HG02973 (cell line): ENCODE data around the gene FAM234B.

Source experiments
- ATAC-seq: cut with Tn5 transposase; IDR thresholded peaks from one replicate; pipeline ENCODE4 v1.9.1; 2021; ENCODE audit warnings: moderate library complexity; ENCODE audit not compliant: unreplicated experiment

FAM234B gene

GRCh38 chr12:13088496-13088895 lies 44.3 kb downstream of the FAM234B start:
- no peak for ATAC-seq

GRCh38 chr12:13090054-13090453 lies 45.9 kb downstream of the FAM234B start:
- ATAC-seq: no peak

- ATAC-seq: no peak
Measured at GRCh38 chr12:13091832-13092231, 47.7 kb downstream of the FAM234B start.

- ATAC-seq: no peak
Measured at GRCh38 chr12:13093191-13093847, 49.1 kb downstream of the FAM234B start.

GRCh38 chr12:13093848-13094220 lies 49.7 kb downstream of the FAM234B start:
- no peak for ATAC-seq

- no peak for ATAC-seq
Measured at GRCh38 chr12:13094367-13094766, 50.2 kb downstream of the FAM234B start.

- no peak for ATAC-seq
Measured at GRCh38 chr12:13095266-13095995, 51.2 kb downstream of the FAM234B start.

GRCh38 chr12:13097491-13098011 lies 53.4 kb downstream of the FAM234B start:
- no peak for ATAC-seq

- ATAC-seq: no peak
Measured at GRCh38 chr12:13099066-13099843, 55.1 kb downstream of the FAM234B start.

GRCh38 chr12:13099844-13100604 lies 55.8 kb downstream of the FAM234B start:
- ATAC-seq: no peak

- ATAC-seq: no peak
Measured at GRCh38 chr12:13100605-13100881, 56.4 kb downstream of the FAM234B start.

GRCh38 chr12:13100882-13101769 lies 56.9 kb downstream of the FAM234B start:
- peak; percentile 83 for ATAC-seq

GRCh38 chr12:13101821-13102375 lies 57.7 kb downstream of the FAM234B start:
- no peak for ATAC-seq

GRCh38 chr12:13102461-13103195 lies 58.4 kb downstream of the FAM234B start:
- ATAC-seq: no peak

- ATAC-seq: no peak
Measured at GRCh38 chr12:13103391-13104033, 59.3 kb downstream of the FAM234B start, which contains the start of gene GSG1. Gene GSG1 (minus strand): TSS chr12:13103667. CDS start chr12:13103512, 155 bp downstream.

GRCh38 chr12:13104409-13104808 lies 60.2 kb downstream of the FAM234B start:
- no peak for ATAC-seq

- no peak for ATAC-seq
Measured at GRCh38 chr12:13105781-13106180, 61.6 kb downstream of the FAM234B start.

- ATAC-seq: no peak
Measured at GRCh38 chr12:13106666-13107065, 62.5 kb downstream of the FAM234B start.
